ENCODE results near the gene FAM151B.
A peak's percentile ranks its signal among the peaks of the same experiment; 100 is the strongest.
"Not testable (repeated sequence)": the region's sequence is repeated elsewhere in the genome, so short reads cannot be mapped to it uniquely, and the experiment has no call there.

FAM151B gene

GRCh38 chr5:80504833-80505232 lies 16.9 kb downstream of the FAM151B start:
- DNase-seq = no peak

GRCh38 chr5:80507663-80508062 lies 19.8 kb downstream of the FAM151B start:
- no peak for DNase-seq

GRCh38 chr5:80508844-80509243 lies 20.9 kb downstream of the FAM151B start:
- no peak for DNase-seq

- DNase-seq = no peak
Observed at GRCh38 chr5:80509362-80509761, 21.5 kb downstream of the FAM151B start.

GRCh38 chr5:80516826-80517225 lies 28.9 kb downstream of the FAM151B start:
- no peak for DNase-seq

- no peak for DNase-seq
Observed at GRCh38 chr5:80540691-80541090, 52.8 kb downstream of the FAM151B start.

- DNase-seq = no peak
Observed at GRCh38 chr5:80541392-80541791, 53.5 kb downstream of the FAM151B start.

GRCh38 chr5:80554646-80555045 lies 66.7 kb downstream of the FAM151B start:
- DNase-seq = no peak

GRCh38 chr5:80555099-80555498 lies 67.2 kb downstream of the FAM151B start:
- DNase-seq = no peak

GRCh38 chr5:80559244-80559643 lies 71.3 kb downstream of the FAM151B start:
- DNase-seq = no peak

- no peak for DNase-seq
Observed at GRCh38 chr5:80565330-80565729, 77.4 kb downstream of the FAM151B start.

- no peak for DNase-seq
Observed at GRCh38 chr5:80566711-80567259, 78.9 kb downstream of the FAM151B start.

- no peak for DNase-seq
Observed at GRCh38 chr5:80568251-80568650, 80.4 kb downstream of the FAM151B start.

- no peak for DNase-seq
Observed at GRCh38 chr5:80569086-80569960, 81.4 kb downstream of the FAM151B start.

- DNase-seq = peak; percentile 24 to 31
Observed at GRCh38 chr5:80569961-80570786, 82.3 kb downstream of the FAM151B start, which contains the start of gene ANKRD34B. Gene ANKRD34B (minus strand): TSS chr5:80570280. CDS start chr5:80560019, 10,261 bp downstream.

GRCh38 chr5:80573062-80573461 lies 85.2 kb downstream of the FAM151B start:
- DNase-seq = no peak

GRCh38 chr5:80576383-80576782 lies 88.5 kb downstream of the FAM151B start:
- no peak for DNase-seq

- no peak for DNase-seq
Observed at GRCh38 chr5:80577707-80578106, 89.8 kb downstream of the FAM151B start.

GRCh38 chr5:80579050-80579449 lies 91.2 kb downstream of the FAM151B start:
- DNase-seq = no peak

GRCh38 chr5:80580291-80580690 lies 92.4 kb downstream of the FAM151B start:
- DNase-seq = not testable (repeated sequence)

GRCh38 chr5:80584770-80585169 lies 96.9 kb downstream of the FAM151B start:
- no peak for DNase-seq

- DNase-seq = no peak
Observed at GRCh38 chr5:80588858-80589540, 101.1 kb downstream of the FAM151B start.

- DNase-seq = no peak
Observed at GRCh38 chr5:80590766-80591165, 102.9 kb downstream of the FAM151B start.

Data from NCI-H2081 (cell line).